Right cardiac atrium (tissue), 5 donors: ENCODE measurements around the gene KIF1A. TPM values are rescaled to one million over a fixed set of nuclear protein-coding genes. Genes with fewer than 3 reads are reported as not detected.

Experiments
- ATAC-seq, 2 donors: fragments of 200-7000 bp; cut with Tn5 transposase; one replicate each; pipeline versions ENCODE4 v1.8.0 to v1.9.1; 2020; ENCODE audit warnings: moderate library complexity in 2 of 2, mild to moderate bottlenecking in 1 of 2
- DNase-seq, 3 donors: peaks; one replicate each; pipeline ENCODE4 v3.0.0-alpha.2; 2020
- H3K27ac ChIP-seq: one replicate; pipeline ENCODE4 v1.5.1; 2013; ENCODE audit warnings: mild to moderate bottlenecking, low read length, control low read depth, moderate library complexity
- H3K27me3 ChIP-seq: one replicate; pipeline ENCODE4 v1.6.1; 2013; ENCODE audit not compliant: control insufficient read depth, insufficient read depth
- H3K4me1 ChIP-seq: one replicate; pipeline ENCODE4 v1.6.1; 2013; ENCODE audit warnings: low read length; ENCODE audit not compliant: control insufficient read depth, insufficient read depth
- H3K4me3 ChIP-seq: one replicate; pipeline ENCODE4 v1.5.1; 2013; ENCODE audit warnings: low read length, control low read depth
- H3K9me3 ChIP-seq: one replicate; pipeline ENCODE4 v1.6.1; 2013; ENCODE audit warnings: low read length; ENCODE audit not compliant: control insufficient read depth
- WGBS: extraction: QIAGEN DNeasy Blood & Tissue Kit; methylation state at CpG from one replicate; pipeline ENCODE4 v1.1.7; 2013; 5-methylcytosine and 5-hydroxymethylcytosine counted together
- intact Hi-C, 4 donors: fragments of 100-400 bp; cut with DNase I; formaldehyde crosslinking; loops; one replicate each; pipeline versions ENCODE4 v1.11.0 to v1.14.0; 2022 to 2023
- polyA plus RNA-seq: library from polyadenylated mRNA; stranded (reverse); fragments of 200-250 nt; gene quantifications from one replicate; pipeline ENCODE4 v1.2.3, GENCODE V29; 2013
- total RNA-seq, 4 donors: library from RNA; stranded (reverse); fragmentation: NEBNext Ultra II Directional; extraction: Animal tissue kit (Norgen Biotek cat#: 25700); gene quantifications; one replicate each; pipeline ENCODE4 v1.2.1, GENCODE V29; 2021
- donor health status: healthy with polysubstance abuse.
- donor health status: DM: no; HTN: yes; CAD: no.
- donor health status: DM: no; HTN: no; CAD: no.
- donor health status: DM: no; HTN: yes; CAD: no; lungs with severe emphysema.
- donor health status: DM: yes; HTN: yes; CAD: no.

Gene KIF1A
- total and polyA plus RNA-seq, 5 donors: 45.3 to 83.0 (median 59.3) TPM

- ATAC-seq (no peak), DNase-seq (no peak)
- H3K9me3 ChIP-seq: no peaks in the 10 kb centered on the region
- intact Hi-C loops: no loop called here
- H3K27me3 ChIP-seq: no peaks in the 10 kb centered on the region
- WGBS: 83% methylated on average over 35 of the region's 35 CpGs
- no peak overlapping the region for H3K27ac ChIP-seq
- no peaks in the 10 kb centered on the region for H3K4me1 ChIP-seq
- H3K4me3 ChIP-seq: no peak overlapping the region
Measured at GRCh38 chr2:240736281-240737250, 83.5 kb downstream of the KIF1A start.

GRCh38 chr2:240735476-240735875 lies 84.5 kb downstream of the KIF1A start:
- no peak overlapping the region for H3K4me3 ChIP-seq
- H3K27ac ChIP-seq: no peak overlapping the region
- no peak for ATAC-seq
- H3K9me3 ChIP-seq: no peaks in the 10 kb centered on the region
- DNase-seq: no peak
- H3K27me3 ChIP-seq: no peaks in the 10 kb centered on the region
- 92% methylated on average over 10 of the region's 10 CpGs for WGBS
- intact Hi-C loops: no loop called here
- no peaks in the 10 kb centered on the region for H3K4me1 ChIP-seq

DNA sequence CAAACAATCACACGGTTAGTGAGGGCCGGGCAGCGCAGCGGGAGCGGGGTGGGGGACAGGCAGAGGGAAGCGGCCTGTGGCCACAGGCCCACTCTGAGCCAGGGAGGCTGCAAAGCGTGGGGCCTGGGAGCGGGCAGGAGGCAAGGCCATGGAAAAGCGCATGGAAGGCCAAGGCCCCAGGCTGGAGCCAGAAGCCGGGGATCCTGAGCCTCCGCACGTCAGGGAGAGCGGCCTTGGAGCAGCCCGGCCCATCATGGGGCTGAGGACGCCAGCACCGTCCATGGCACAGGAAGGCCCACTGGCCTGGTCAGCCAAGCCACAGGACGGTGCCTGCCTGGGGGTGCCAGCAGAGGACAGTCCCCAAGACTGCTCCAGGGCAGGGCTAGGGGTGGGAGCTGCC lies 85.3 kb downstream of the KIF1A start:
- DNase-seq (no peak), ATAC-seq (no peak)
- intact Hi-C loops: no loop called here
- Histone ChIP-seq H3K27me3 (no peaks in the 10 kb centered on the region), H3K4me3 (no peak overlapping the region), H3K27ac (no peak overlapping the region), H3K4me1 (no peaks in the 10 kb centered on the region), H3K9me3 (no peaks in the 10 kb centered on the region)
- WGBS: 94% methylated on average over 17 of the region's 17 CpGs

DNA sequence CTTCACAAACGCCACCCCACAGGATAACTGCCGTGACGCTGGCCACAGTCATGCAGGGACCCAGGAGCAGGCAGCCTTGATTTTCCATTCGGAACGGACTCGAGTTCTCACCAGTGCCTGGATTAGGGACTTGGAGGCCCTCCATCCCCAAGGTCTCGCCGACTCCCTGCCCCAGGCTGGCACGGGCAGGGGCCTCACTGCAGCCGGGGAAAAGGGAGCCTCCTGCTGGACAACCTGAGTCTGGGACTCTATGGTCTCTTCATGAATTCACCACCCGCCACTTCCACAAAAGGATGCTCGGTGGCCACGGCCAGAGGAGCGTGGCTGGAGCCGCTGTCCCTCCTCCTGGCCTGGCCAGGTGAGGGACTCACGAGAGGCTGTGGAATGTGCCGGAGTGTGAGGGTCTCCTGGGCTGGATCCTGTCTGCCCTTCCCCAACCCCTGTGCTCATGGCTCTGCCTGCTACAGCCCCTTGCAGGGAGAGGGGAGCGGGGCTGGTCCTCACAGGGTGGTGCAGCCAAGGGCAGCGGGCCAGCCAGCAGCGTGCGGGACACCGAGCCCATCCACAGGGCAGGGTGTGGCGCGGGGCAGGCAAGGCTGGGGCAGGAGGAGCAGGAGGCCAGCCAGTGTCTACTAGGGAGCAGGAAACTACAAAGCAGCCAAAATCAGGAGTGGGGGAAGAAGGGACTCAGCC lies 86.1 kb downstream of the KIF1A start:
- DNase-seq (no peak), ATAC-seq (no peak)
- Histone ChIP-seq H3K9me3 (no peaks in the 10 kb centered on the region), H3K27me3 (no peaks in the 10 kb centered on the region), H3K4me3 (no peak overlapping the region), H3K4me1 (no peaks in the 10 kb centered on the region), H3K27ac (no peak overlapping the region)
- WGBS: 79% methylated on average over 24 of the region's 24 CpGs
- intact Hi-C loops: no loop called here

DNA sequence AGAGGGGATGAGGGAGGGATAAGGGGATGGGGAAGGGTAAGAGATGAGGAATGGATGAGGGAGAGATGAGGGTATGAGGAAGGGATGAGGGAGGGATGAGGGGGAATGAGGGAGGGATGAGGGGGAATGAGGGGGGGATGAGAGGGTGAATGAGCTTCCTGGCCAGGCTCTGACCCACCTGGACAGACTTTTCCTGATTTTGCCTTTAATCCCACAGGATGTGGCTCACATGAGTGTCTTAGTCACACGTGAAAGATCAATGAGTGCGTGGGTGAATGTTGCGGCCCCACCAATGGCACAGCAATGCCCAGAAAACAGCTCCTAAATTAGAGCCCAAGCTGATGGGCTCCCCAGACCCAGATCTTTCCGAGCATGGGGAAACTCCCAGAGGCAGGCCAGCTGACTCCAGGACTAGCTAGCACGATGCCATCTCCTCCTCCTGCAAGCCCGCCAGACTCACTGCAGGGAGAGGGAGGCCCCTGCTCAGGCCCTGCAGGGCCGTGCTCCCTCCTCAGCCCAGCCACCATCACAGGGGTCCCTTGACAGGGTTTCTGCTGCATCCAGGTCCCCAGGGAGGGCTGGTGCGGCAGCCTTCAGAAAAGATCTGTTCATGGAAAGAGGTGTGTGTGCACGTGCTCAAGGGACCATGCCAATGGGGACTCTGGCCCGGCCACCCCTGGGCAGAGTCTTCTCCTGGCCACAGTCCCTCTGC lies 87.0 kb downstream of the KIF1A start:
- WGBS: 76% methylated on average over 10 of the region's 10 CpGs
- ATAC-seq: no peak
- intact Hi-C loops: no loop called here

DNA sequence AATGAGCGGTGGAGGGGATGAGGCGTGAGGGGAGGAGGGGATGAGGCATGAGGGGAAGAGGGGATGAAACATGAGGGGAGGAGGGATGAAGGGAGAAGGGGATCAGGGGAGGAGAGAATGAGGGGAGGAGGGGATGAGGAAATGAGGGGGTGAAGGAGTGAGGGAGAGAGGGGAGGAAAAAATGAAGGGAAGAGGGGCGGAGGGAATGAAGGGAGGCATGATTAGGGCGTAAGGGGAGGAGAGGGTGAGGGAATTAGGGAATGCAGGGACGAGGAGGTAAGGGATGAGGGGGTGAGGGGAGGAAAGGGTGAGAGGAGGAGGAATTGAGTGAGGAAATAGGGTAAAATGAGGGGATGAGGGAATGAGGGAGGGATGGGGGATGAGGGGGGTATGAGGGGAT lies 87.8 kb downstream of the KIF1A start:
- Histone ChIP-seq H3K4me3 (no peak overlapping the region), H3K27ac (no peak overlapping the region), H3K9me3 (no peaks in the 10 kb centered on the region), H3K27me3 (no peaks in the 10 kb centered on the region), H3K4me1 (no peaks in the 10 kb centered on the region)
- DNase-seq (no peak), ATAC-seq (no peak)
- intact Hi-C loops: no loop called here
- 83% methylated on average over 5 of the region's 5 CpGs for WGBS

More for the DNA sequence above, 87.0 kb downstream of the KIF1A start:
- H3K4me1 ChIP-seq: no peaks in the 10 kb centered on the region
- no peak for DNase-seq
- H3K27ac ChIP-seq: no peak overlapping the region
- no peaks in the 10 kb centered on the region for H3K9me3 ChIP-seq
- H3K4me3 ChIP-seq: no peak overlapping the region
- H3K27me3 ChIP-seq: no peaks in the 10 kb centered on the region

DNA sequence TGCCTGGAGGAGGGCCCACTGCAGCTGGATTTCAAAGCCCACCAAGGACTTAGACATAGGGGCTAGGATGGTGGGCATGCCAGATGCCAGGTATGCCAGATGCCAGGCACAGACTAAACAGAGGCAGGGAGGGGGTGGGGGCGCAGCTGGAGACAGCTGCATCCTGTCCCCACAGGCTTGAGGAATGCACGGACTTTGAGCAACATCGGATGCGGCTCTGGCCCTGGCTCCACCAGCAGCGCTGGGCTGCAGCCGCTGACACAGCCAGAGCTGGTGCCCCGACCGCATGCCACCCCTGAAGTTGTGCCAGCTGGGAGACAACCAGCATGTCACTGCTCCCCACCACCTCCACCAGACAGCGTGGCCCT lies 88.9 kb downstream of the KIF1A start:
- ATAC-seq (no peak), DNase-seq (peak in 2 of 3 donors; percentile 24 to 27)
- Histone ChIP-seq H3K27me3 (no peaks in the 10 kb centered on the region), H3K4me3 (no peak overlapping the region), H3K27ac (no peak overlapping the region), H3K9me3 (no peaks in the 10 kb centered on the region), H3K4me1 (no peaks in the 10 kb centered on the region)
- 45% methylated on average over 9 of the region's 9 CpGs for WGBS
- intact Hi-C loops: no loop called here

DNA sequence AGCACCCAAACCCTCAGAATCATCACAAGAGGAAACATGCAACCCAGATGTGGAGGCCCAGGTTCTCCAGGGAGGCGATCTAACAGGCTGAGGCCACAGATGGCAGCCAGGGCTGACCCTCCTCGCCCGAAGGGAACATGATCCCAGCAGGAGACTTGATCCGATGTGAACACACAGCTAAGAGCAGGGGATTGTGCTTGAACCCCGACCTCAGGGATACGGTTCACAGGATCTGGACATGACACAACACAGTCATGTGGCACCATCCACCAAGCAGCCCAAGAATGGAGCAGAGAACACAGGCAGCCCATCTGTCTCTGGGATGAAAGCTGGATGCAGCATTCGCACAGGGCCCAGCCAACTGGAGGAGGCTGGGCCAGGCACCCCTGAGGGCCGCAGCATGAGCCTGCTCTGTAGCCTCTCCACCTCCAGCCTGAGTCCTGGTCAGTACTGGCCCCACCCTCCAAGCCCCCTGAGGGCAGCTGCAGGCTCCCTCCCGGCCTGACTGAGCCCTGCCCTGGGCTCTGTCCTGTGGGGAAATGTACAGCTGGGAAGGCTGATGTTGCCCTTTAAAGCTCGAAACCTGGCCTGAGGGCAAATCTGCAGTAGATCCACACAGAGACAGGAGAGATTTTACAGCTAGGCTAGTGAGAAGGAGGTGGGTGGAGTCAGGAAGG lies 89.4 kb downstream of the KIF1A start:
- intact Hi-C loops: no loop called here
- no peaks in the 10 kb centered on the region for H3K27me3 ChIP-seq
- H3K27ac ChIP-seq: no peak overlapping the region
- no peak overlapping the region for H3K4me3 ChIP-seq
- no peak for ATAC-seq
- no peaks in the 10 kb centered on the region for H3K9me3 ChIP-seq
- H3K4me1 ChIP-seq: no peaks in the 10 kb centered on the region
- peak in 2 of 3 donors; percentile 28 to 40 for DNase-seq
- WGBS: 80% methylated on average over 10 of the region's 10 CpGs

DNA sequence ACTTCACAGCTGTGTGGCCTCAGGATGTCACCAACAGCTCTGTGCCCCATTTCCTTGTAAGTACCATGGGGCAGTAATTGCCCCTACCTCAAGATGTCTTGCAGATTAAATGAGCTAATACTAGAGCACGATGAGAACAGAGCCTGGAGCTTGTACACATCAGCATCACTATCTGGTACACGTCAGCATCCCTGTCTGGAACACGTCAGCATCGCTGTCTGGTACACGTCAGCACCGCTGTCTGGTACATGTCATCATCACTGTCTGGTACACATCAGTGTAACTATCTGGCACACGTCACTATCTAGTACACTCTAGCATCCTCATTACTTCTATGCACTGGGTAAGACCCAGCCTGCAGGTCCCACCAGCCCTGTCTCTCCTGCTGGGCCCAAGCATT lies 91.2 kb downstream of the KIF1A start:
- Histone ChIP-seq H3K4me1 (no peaks in the 10 kb centered on the region), H3K27me3 (no peaks in the 10 kb centered on the region), H3K27ac (no peak overlapping the region), H3K9me3 (no peaks in the 10 kb centered on the region), H3K4me3 (no peak overlapping the region)
- WGBS: 44% methylated on average over 7 of the region's 7 CpGs
- ATAC-seq (no peak), DNase-seq (peak in 1 of 3 donors; percentile 4)
- intact Hi-C loops: no loop called here

- peak in 2 of 3 donors; percentile 9 to 11 for DNase-seq
- WGBS: 89% methylated on average over 10 of the region's 10 CpGs
- Histone ChIP-seq H3K27ac (no peak overlapping the region), H3K9me3 (no peaks in the 10 kb centered on the region), H3K4me1 (no peaks in the 10 kb centered on the region), H3K4me3 (no peak overlapping the region), H3K27me3 (no peaks in the 10 kb centered on the region)
- no peak for ATAC-seq
- intact Hi-C loops: no loop called here
Measured at GRCh38 chr2:240728361-240728760, 91.7 kb downstream of the KIF1A start.
